ENCODE measurements around the gene RNF5. TPM values are rescaled to one million over a fixed set of nuclear protein-coding genes. Genes with fewer than 3 reads are reported as not detected.

RNF5 gene
- total and polyA plus RNA-seq, 10 of the 15 experiments (the other 5 are each of a cell fraction or from before 2014, with no cell fraction given), result 31.4 to 114 (median 62.8) TPM

DNA sequence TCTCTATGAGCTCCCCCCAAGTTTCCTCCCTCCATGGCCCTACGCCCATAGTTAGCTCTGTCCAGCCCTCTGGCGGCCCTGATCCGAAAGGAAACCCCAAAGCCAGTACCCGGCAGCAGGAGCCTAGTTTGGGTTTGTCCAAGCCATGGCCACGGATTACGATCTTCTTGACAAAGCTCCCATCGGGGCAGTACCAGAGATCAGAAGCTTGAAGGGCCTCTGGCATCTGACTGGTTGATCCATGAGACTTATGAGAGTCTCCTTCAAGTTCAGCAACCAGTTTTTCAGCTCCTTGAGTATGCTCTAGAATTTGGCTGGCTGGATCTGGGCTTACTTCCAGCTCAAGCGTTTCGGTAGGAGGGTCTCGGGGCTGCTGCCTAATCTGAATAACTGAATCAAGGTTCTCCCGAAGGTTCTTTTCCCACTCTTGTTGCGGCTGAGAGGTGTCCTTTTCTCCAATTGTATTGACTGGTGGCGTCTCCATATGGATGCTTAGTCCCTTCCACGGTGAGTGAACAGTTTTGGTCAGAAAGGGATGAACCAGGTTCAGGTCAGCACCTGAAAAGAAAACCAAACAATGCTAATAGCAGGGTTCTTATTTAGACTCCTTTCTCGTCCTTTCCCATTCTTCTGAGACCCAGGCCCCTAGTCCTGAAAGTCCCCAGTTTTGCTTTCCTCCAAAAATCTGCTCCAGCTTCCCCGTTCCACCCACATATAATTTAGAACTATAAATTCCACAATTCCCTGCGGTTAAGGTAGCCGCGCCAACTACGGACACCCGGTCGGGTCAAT, 48.7 kb upstream of the RNF5 start (continued):
- TF ChIP-seq, protein P1, sequence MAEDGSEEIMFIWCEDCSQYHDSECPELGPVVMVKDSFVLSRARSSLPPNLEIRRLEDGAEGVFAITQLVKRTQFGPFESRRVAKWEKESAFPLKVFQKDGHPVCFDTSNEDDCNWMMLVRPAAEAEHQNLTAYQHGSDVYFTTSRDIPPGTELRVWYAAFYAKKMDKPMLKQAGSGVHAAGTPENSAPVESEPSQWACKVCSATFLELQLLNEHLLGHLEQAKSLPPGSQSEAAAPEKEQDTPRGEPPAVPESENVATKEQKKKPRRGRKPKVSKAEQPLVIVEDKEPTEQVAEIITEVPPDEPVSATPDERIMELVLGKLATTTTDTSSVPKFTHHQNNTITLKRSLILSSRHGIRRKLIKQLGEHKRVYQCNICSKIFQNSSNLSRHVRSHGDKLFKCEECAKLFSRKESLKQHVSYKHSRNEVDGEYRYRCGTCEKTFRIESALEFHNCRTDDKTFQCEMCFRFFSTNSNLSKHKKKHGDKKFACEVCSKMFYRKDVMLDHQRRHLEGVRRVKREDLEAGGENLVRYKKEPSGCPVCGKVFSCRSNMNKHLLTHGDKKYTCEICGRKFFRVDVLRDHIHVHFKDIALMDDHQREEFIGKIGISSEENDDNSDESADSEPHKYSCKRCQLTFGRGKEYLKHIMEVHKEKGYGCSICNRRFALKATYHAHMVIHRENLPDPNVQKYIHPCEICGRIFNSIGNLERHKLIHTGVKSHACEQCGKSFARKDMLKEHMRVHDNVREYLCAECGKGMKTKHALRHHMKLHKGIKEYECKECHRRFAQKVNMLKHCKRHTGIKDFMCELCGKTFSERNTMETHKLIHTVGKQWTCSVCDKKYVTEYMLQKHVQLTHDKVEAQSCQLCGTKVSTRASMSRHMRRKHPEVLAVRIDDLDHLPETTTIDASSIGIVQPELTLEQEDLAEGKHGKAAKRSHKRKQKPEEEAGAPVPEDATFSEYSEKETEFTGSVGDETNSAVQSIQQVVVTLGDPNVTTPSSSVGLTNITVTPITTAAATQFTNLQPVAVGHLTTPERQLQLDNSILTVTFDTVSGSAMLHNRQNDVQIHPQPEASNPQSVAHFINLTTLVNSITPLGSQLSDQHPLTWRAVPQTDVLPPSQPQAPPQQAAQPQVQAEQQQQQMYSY (CRISPR knock-in tag; IDR thresholded peaks at IDR 0.05), result no peak
- no peak for TF ChIP-seq IRF4 (IDR thresholded peaks at IDR 0.05; ENCODE audit: low read depth, low read length)

DNA sequence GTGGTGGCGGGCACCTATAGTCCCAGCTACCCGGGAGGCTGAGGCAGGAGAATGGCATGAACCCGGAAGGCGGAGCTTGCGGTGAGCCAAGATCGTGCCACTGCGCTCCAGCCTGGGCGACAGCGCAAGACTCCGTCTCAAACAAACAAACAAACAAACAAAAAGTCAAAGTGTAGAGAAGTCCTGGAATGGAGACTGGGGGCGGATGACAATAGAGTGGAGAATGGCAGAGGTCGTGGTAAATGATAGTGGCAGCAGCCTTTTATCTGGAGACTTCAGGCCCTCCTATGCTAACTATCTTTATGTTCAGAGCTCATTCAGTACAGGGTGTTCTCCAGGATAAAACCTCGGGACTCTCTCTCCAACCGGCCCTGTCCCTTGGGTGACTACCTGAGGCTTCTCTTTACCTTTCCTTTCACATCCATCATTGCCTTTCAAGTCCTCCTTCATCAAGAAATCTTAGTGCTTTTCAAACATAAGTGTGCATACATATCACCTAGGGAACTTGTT, 46.7 kb upstream of the RNF5 start:
- H4K20me1 ChIP-seq (ENCODE audit: control insufficient read depth, insufficient read depth), result no peaks in the 10 kb centered on the region
- no peak overlapping the region for H3K4me3 ChIP-seq
- no peaks in the 10 kb centered on the region for H3K9me3 ChIP-seq (replicated peaks; ENCODE audit: control insufficient read depth, insufficient read depth, low read length)
- intact Hi-C loops (cut with micrococcal nuclease; ENCODE audit: unreplicated experiment) (no loop called here), in situ Hi-C loops (cut with MboI) (no loop called here)
- no TSS peak for BruUV-seq (replicated peaks)
- DNase-seq (ENCODE audit: low read depth, low spot score), result no peak
- POLR2A ChIA-PET, result interaction anchor here (1.1 kb wide), 1 partner anchor 47 kb away, joined by 3 read pairs; the partner anchor contains the start of gene RNF5
- 94% methylated on average over 14 of the region's 14 CpGs for WGBS (ENCODE audit: insufficient coverage, insufficient replicate concordance, low lambda C conversion rate, missing lambda C conversion rate)
- no peak overlapping the region for H2AFZ ChIP-seq (ENCODE audit: control insufficient read depth, low read depth, low read length)
- H3K9ac ChIP-seq (ENCODE audit: control insufficient read depth, insufficient read depth, low read length), result no peak overlapping the region
- no peak for FAIRE-seq
- SMC1A ChIA-PET (ENCODE audit: uncharacterized antibody, unreplicated experiment), result interaction anchor here (3.8 kb wide), 1 partner anchor 60 kb away, joined by 24 read pairs; the partner anchor contains the start of genes GPSM3 and PBX2
- RAD21 ChIA-PET (ENCODE audit: unreplicated experiment), result interaction anchor here (0.7 kb wide), 1 partner anchor 23 kb away, joined by 5 read pairs; no protein-coding TSS in a partner anchor
- no peaks in the 10 kb centered on the region for H3K27me3 ChIP-seq (replicated peaks in 1 of 2; ENCODE audit: control insufficient read depth in 2 of 2, insufficient read depth in 2 of 2, low read length in 1 of 2)
- CTCF ChIA-PET, result interaction anchor here (0.8 to 4.4 kb wide), 2 partner anchors 60 to 63 kb away, joined by 3 to 35 read pairs; partner anchors contain the start of gene GPSM3
- H3K79me2 ChIP-seq (ENCODE audit: control insufficient read depth, insufficient read depth, low read length), result peaks cover 20% of the 10 kb centered on the region
- H3K27ac ChIP-seq (ENCODE audit: control insufficient read depth, insufficient read depth), result no peak overlapping the region
- no peaks in the 10 kb centered on the region for H3K36me3 ChIP-seq (ENCODE audit: control insufficient read depth in 2 of 2, insufficient read depth in 2 of 2, low read length in 1 of 2)
- ATAC-seq, result no peak
- peaks cover 13% of the 10 kb centered on the region for H3K4me1 ChIP-seq (ENCODE audit: control insufficient read depth, insufficient read depth, low read length)
- no peak overlapping the region for H3K4me2 ChIP-seq (ENCODE audit: control insufficient read depth, insufficient read depth)
- TF ChIP-seq IKZF1 (conservative IDR thresholded peaks at IDR 0.05), result no peak
- TF ChIP-seq, protein P2, sequence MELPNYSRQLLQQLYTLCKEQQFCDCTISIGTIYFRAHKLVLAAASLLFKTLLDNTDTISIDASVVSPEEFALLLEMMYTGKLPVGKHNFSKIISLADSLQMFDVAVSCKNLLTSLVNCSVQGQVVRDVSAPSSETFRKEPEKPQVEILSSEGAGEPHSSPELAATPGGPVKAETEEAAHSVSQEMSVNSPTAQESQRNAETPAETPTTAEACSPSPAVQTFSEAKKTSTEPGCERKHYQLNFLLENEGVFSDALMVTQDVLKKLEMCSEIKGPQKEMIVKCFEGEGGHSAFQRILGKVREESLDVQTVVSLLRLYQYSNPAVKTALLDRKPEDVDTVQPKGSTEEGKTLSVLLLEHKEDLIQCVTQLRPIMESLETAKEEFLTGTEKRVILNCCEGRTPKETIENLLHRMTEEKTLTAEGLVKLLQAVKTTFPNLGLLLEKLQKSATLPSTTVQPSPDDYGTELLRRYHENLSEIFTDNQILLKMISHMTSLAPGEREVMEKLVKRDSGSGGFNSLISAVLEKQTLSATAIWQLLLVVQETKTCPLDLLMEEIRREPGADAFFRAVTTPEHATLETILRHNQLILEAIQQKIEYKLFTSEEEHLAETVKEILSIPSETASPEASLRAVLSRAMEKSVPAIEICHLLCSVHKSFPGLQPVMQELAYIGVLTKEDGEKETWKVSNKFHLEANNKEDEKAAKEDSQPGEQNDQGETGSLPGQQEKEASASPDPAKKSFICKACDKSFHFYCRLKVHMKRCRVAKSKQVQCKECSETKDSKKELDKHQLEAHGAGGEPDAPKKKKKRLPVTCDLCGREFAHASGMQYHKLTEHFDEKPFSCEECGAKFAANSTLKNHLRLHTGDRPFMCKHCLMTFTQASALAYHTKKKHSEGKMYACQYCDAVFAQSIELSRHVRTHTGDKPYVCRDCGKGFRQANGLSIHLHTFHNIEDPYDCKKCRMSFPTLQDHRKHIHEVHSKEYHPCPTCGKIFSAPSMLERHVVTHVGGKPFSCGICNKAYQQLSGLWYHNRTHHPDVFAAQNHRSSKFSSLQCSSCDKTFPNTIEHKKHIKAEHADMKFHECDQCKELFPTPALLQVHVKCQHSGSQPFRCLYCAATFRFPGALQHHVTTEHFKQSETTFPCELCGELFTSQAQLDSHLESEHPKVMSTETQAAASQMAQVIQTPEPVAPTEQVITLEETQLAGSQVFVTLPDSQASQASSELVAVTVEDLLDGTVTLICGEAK (IDR thresholded peaks at IDR 0.05; ENCODE audit: borderline replicate concordance), result no peak
- no peak for TF ChIP-seq RAD51 (IDR thresholded peaks at IDR 0.05)
- no peak for TF ChIP-seq KDM1A (IDR thresholded peaks at IDR 0.05; ENCODE audit: borderline replicate concordance)
- TF ChIP-seq, protein P3, sequence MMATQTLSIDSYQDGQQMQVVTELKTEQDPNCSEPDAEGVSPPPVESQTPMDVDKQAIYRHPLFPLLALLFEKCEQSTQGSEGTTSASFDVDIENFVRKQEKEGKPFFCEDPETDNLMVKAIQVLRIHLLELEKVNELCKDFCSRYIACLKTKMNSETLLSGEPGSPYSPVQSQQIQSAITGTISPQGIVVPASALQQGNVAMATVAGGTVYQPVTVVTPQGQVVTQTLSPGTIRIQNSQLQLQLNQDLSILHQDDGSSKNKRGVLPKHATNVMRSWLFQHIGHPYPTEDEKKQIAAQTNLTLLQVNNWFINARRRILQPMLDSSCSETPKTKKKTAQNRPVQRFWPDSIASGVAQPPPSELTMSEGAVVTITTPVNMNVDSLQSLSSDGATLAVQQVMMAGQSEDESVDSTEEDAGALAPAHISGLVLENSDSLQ (IDR thresholded peaks at IDR 0.05), result no peak
- no peak for TF ChIP-seq POU2F2 (IDR thresholded peaks at IDR 0.05; ENCODE audit: borderline replicate concordance, low read depth, low read length)
- TF ChIP-seq RUNX3 (IDR thresholded peaks at IDR 0.05; ENCODE audit: low read length), result no peak
- TF ChIP-seq GATAD2B (conservative IDR thresholded peaks at IDR 0.05; ENCODE audit: low read depth), result no peak

Measured in GM12878 (cell line).